Transverse colon (tissue), 3 donors: ENCODE measurements around the gene SHISAL2A.

Experiments
- CTCF ChIP-seq, 5 experiments: fragments of 200-600 bp in 3 of 5; fragments of 450-650 bp in 2 of 5; sonication (generic) in 3 of 5; IDR thresholded peaks; 1 replicate in 2 of 5; 2 replicates in 3 of 5; pipeline ENCODE4 v1.5.1; 2016 to 2017; ENCODE audit warnings: antibody characterized with exemption in 5 of 5, inconsistent platforms in 3 of 5, mild to moderate bottlenecking in 2 of 5, moderate library complexity in 1 of 5
- EP300 ChIP-seq: sonication (generic); formaldehyde crosslinking; IDR thresholded peaks from one replicate; pipeline ENCODE4 v1.6.1; 2017; ENCODE audit warnings: antibody characterized with exemption, low read depth
- POLR2A ChIP-seq: fragments of 450-650 bp; IDR thresholded peaks from one replicate; pipeline ENCODE4 v1.6.1; 2016; ENCODE audit warnings: antibody characterized with exemption, mild to moderate bottlenecking, moderate library complexity

- TF ChIP-seq CTCF (IDR thresholded peaks at IDR 0.05): no peak
- no peak for TF ChIP-seq EP300
- no peak for TF ChIP-seq POLR2A
Measured at GRCh38 chr1:52657702-52658101, 24.7 kb downstream of the SHISAL2A start.
